ENCODE results near the gene NSUN4.

- TF ChIP-seq CTCF (conservative IDR thresholded peaks at IDR 0.05; ENCODE audit: low read length), result peak; percentile 45
- no peak for TF ChIP-seq EZH2phosphoT487 (IDR thresholded peaks at IDR 0.05; ENCODE audit: borderline replicate concordance)
These were observed 38.6 kb upstream of the NSUN4 start for GRCh38 chr1:46301808-46302640.

Measured in Loucy (cell line).